Fibroblast of skin of left quadriceps (primary cell): ENCODE results near the gene RUFY3.
"Not testable (repeated sequence)": the region's sequence is repeated elsewhere in the genome, so short reads cannot be mapped to it uniquely, and the experiment has no call there.

Experiments used
- DNase-seq, 2 experiments: peaks; one replicate each; pipeline ENCODE4 v3.0.0-alpha.2; 2013; ENCODE audit warnings: low read depth in 2 of 2

Gene RUFY3

GRCh38 chr4:70735915-70736314 lies 14.2 kb downstream of the RUFY3 start:
- DNase-seq = not testable (repeated sequence)

- DNase-seq = no peak
Measured at GRCh38 chr4:70737006-70737405, 15.2 kb downstream of the RUFY3 start.

- no peak for DNase-seq
Measured at GRCh38 chr4:70737409-70737808, 15.6 kb downstream of the RUFY3 start.

- no peak for DNase-seq
Measured at GRCh38 chr4:70739496-70740337, 18.0 kb downstream of the RUFY3 start.

- no peak for DNase-seq
Measured at GRCh38 chr4:70741867-70742658, 20.3 kb downstream of the RUFY3 start.

- DNase-seq = no peak
Measured at GRCh38 chr4:70743731-70744130, 22.0 kb downstream of the RUFY3 start.

- peak in 1 of 2 experiments; percentile 34 for DNase-seq
Measured at GRCh38 chr4:70746179-70746839, 24.5 kb downstream of the RUFY3 start.

GRCh38 chr4:70747874-70748273 lies 26.1 kb downstream of the RUFY3 start:
- DNase-seq = no peak

- DNase-seq = no peak
Measured at GRCh38 chr4:70749313-70749712, 27.5 kb downstream of the RUFY3 start.

- DNase-seq = no peak
Measured at GRCh38 chr4:70752236-70752635, 30.5 kb downstream of the RUFY3 start.

- DNase-seq = no peak
Measured at GRCh38 chr4:70753630-70754029, 31.9 kb downstream of the RUFY3 start.

GRCh38 chr4:70754470-70754869 lies 32.7 kb downstream of the RUFY3 start:
- DNase-seq = no peak

- no peak for DNase-seq
Measured at GRCh38 chr4:70754990-70755688, 33.4 kb downstream of the RUFY3 start.

- peak in 1 of 2 experiments; percentile 11 for DNase-seq
Measured at GRCh38 chr4:70759126-70759525, 37.4 kb downstream of the RUFY3 start.

GRCh38 chr4:70759627-70760026 lies 37.9 kb downstream of the RUFY3 start:
- no peak for DNase-seq

- no peak for DNase-seq
Measured at GRCh38 chr4:70760662-70761061, 38.9 kb downstream of the RUFY3 start.

- no peak for DNase-seq
Measured at GRCh38 chr4:70761276-70761816, 39.6 kb downstream of the RUFY3 start.

- DNase-seq = no peak
Measured at GRCh38 chr4:70765368-70765767, 43.6 kb downstream of the RUFY3 start.

GRCh38 chr4:70768301-70768948 lies 46.7 kb downstream of the RUFY3 start:
- DNase-seq = no peak

GRCh38 chr4:70769396-70769795 lies 47.6 kb downstream of the RUFY3 start:
- not testable (repeated sequence) for DNase-seq
